Measurements from ENCODE around the gene IZUMO4.
"Not testable (repeated sequence)": the region's sequence is repeated elsewhere in the genome, so short reads cannot be mapped to it uniquely, and the experiment has no call there.

IZUMO4 gene

GRCh38 chr19:2129022-2129421, 32.3 kb downstream of the IZUMO4 start:
- no peak for DNase-seq

GRCh38 chr19:2129486-2129885, 32.8 kb downstream of the IZUMO4 start:
- no peak for DNase-seq

DNA sequence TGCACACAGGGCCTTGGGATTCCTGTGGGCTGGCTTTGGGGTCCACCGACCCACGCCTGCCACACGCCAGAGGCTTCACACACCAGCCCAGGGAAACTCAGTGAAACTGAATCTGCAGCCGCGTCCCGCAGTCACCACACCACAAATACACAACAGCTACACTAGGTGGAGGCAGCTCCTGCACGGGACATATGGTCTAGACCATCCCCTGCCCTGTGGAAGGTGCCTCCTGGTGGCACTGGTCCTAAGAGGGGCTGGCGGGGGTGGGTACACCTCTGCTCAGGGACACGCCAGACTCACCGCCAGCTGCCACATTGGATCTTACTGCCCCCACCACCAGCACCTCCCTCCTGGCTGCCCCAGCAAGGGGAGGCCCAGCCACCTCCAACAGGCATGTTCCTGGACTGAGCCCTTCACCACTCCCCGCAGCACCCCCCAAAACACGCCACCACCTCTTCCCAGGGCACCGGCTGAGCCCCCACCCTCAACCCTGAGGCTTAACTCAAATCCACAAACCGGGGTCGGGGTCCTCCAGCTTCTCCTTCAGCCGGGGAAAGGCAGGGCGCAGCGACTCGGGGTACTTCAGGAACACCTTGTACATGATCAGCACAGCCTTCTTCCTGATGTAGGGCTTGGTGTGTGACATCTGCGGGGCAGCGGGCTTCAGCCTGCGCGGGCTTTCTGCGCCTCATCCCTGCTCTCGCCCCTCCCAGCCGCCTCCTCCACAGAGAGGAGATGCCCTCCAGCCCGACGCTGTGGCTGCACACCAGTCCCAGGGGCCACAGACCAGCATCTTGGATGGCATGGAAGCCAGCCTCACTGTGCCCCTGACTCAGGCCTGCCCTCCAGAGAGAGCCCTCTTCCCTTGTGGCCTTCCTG, 33.4 kb downstream of the IZUMO4 start:
- no peak for DNase-seq

DNA sequence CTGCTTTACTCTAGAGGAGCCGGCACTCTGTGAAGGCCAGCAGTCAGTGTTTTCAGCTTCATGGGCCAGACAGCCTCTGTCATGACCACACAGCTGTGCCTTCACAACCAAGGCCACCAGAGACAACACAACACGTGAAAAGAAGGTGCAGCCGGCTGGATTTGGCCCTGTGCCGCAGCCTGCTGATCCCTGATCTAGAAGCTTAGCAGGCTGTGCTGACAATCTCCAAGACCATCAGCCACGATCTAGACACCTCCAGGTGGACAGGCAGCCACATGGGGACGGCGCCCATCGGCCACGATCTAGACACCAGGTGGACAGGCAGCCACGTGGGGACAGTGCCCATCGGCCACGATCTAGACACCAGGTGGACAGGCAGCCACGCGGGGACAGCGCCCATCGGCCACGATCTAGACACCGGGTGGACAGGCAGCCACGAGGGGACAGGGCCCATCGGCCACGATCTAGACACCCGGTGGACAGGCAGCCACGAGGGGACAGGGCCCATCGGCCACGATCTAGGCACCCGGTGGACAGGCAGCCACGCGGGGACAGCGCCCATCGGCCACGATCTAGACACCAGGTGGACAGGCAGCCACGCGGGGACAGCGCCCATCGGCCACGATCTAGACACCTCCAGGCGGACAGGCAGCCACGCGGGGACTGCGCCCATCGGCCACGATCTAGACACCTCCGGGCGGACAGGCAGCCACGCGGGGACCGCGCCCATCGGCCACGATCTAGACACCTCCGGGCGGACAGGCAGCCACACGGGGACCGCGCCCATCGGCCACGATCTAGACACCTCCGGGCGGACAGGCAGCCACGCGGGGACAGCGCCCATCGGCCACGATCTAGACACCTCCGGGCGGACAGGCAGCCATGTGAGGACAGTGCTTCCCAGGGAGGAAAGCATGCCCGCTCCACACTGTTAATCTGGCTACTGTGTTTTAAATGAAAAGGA, 34.6 kb downstream of the IZUMO4 start:
- DNase-seq, result not testable (repeated sequence)

DNA sequence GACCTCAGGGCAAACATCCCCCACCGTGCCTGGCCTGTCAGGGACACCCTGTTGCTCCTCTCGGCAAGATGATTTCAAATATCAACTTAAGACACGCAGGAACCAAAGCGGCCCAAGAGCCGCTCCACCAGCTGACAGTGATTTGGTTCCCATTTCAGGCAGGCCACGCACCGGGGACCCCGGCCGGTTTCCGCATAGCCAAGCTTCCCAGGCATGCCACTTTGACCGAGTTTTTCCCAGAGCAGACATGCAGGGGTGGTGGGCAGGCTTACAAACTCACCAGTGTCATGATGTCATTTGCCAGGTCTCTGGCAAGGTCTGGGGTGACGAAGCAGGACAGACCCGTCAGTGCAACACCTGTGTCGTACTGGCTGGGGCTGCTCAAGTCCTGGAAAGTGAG, 35.5 kb downstream of the IZUMO4 start:
- no peak for DNase-seq

DNA sequence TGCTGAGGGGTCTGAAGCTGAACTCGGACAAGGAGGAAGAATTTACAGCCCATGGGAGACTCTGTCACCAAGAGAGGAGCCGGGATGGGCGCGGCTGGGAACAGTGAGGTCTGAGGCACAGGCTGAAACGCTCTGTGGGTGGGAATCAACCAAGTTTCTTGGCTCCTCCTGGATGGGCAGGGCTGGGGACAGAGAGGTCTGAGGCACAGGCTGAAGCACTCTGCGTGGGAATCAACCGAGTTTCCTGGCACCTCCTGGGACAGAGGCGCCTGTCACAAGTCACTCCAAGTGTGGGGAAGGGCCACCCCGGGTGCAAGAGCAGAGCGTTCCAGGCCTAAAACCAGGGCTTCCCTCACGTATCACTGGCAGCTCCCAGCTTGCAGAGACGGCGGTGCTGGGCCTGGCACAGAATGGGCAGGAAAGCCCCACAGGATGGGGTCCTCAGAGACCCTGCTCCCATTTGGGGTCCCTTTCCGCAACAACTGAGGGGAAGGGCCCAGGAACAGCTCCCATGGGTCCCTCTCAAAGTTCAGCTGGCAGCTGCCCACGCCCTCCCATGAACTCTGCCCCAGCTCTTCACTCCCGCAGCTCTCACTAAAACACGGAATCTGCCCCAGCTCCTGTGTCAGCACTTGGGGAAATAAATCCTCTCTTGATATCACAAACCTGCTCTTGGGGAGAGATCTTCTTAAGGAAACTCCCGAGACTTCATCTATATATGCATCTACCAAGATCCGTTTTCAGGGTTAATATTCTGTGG, 36.2 kb downstream of the IZUMO4 start:
- DNase-seq, result no peak

DNA sequence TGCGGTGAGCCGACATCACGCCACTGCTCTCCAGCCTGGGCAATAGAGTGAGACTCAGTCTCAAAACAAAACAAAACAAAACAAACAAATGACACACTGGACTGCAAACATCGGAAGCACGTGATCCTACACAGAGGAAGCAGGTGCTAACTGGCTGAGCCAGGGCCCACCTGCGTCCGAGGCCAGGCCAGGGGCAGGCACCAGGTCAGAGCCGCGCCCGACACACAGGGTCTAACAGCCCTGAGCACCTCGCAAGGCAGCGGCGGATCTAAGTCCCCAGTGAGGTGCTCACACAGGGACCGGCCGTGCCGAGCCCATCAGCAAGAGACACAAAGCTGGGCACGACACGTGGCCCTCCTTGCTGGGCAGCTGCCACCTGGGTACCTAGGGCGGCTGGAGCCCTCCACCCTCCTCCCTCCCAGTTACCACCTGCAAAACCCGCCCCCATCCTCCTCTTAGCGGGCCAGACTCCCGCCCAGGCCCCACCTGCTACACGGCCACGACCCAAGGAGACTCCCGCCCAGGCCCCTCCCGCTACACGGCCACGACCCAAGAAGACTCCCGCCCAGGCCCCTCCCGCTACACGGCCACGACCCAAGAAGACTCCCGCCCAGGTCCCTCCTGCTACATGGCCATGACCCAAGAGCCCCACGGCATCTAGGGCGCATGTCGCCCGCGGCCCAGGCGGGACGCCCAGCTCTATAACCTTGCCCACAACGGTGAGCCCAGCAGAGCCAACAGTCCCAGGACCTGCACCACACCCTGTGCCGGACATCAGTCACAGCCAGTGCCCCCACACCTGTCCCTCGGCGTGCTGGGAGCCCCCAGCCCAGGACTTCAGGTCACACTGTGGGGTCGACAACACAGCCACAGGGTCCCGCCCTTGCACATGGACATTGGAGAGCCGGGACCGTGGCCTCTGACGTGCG, 39.0 kb downstream of the IZUMO4 start:
- no peak for DNase-seq

DNA sequence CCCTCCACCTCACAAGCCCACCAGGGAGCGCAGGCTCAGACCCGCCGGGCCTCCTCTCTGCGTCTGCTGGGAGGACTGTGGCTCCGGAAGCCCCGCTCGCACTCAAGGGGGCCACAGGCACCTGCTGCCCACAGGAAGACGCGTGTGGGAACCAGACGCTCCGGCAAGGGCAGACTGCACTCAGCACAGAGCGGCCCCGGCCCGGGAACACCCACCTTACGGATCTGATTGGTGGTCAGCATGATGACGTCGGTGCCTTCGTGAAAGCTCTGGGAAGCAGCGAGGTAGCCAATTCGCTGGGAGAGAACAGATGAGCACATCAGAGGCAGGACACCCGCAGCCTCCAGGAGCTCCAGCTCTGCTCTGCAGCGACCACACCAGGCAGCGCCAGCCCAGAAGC, 40.1 kb downstream of the IZUMO4 start:
- no peak for DNase-seq

- no peak for DNase-seq
These were observed 41.5 kb downstream of the IZUMO4 start for GRCh38 chr19:2138061-2138728.

- no peak for DNase-seq
These were observed 42.8 kb downstream of the IZUMO4 start for GRCh38 chr19:2139385-2140137.

GRCh38 chr19:2140138-2140569, 43.4 kb downstream of the IZUMO4 start:
- no peak for DNase-seq

- DNase-seq, result no peak
These were observed 45.6 kb downstream of the IZUMO4 start for GRCh38 chr19:2142173-2142829.

DNA sequence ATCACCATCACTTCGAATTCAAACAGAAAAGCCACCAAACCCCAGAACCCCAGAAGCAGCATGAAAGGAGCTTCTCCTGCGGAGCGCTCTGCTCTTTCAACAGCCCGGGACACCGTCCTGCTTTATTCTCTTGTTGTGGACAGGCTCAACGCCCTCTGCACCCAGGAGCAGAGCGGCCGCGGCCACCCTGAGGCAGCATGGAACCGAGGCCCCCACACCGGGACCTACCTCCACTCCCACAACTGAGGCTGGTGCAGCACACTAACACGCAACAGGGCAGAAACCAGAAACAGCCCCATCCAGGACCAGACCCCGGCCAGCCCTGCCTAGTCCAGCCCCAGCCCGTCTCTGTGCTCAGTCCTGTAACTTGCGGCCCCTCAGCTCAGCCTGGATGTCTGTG, 47.5 kb downstream of the IZUMO4 start:
- no peak for DNase-seq

GRCh38 chr19:2145831-2146241, 49.1 kb downstream of the IZUMO4 start:
- no peak for DNase-seq

DNA sequence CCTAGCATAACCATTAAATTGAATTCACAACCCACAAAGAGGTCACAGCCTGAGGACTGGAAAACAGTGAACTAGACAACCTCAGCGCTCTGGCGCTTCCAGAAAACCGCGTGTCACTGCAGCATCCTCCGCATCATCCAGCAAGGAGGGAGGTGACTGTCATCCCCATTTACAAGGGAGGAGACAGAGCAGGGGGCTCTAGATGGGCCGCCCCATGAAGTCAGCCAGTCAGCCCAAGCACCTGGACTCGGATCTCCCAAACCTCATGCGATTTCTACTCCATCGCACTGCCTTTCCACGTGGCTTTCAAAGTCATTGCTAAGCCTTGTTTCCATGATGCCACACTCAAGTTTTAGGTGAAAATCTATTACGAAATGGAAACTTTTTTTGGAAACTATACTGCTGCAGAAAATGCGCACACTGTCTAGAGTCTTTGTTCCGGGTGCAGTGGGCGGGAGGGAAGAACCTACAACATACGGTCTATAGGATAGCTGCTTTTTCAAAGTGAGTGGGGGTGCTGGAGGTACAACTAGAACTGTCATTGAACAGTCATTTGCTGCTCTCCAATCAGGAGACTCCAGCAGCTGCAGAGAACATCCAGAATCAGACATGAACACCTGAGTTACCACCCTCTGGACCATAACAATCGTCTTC, 51.9 kb downstream of the IZUMO4 start:
- no peak for DNase-seq

Data from bone marrow (tissue), 2 donors.